HK-2 (cell line): ENCODE measurements around the gene TXLNG.
"Not testable (repeated sequence)": the region's sequence is repeated elsewhere in the genome, so short reads cannot be mapped to it uniquely, and the experiment has no call there.

ENCODE experiments used
- DNase-seq: peaks from one replicate; pipeline ENCODE4 v3.0.0-alpha.2; 2018; ENCODE audit not compliant: unreplicated experiment

The TXLNG gene

DNA sequence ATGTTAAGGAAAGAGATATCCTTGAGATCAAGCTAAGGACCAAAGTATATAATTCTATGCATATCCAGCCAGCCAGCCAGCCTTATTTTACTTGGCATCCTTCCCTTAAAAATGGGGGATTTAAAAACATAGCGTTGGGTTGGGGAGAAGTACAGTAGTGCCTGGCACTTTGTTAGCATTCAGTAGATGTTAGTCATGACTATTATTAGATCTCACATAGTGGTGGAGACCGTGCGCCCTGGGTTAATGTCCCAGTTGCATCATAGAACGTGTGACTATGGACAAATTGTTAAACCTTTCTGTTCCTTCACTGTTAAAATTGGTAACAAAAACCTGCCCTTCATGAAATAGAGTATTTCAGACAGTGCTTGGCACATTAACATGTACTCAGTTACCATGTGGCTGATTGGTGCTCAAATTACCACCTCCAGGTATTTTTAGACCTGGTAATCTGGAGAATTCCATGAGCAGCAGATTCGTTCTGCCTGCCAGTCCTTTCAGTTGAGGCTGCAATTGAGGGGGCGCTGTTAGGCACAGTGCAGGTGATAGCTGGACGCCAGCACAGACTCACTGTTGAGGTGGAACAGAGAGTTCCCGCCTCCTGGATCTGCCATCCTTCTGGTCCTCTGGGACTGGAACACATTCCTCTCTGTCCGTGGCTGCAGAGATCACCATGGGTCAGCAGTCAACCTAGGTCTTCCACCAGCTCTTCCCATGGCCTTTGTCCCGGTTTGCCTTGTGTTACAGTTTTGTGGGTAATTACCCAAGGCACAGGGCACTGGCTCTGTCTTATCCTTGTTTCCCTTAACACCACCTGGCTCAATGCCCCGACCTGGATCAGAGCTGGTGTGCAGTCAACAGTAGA, 52.2 kb downstream of the TXLNG start:
- no peak for DNase-seq

DNA sequence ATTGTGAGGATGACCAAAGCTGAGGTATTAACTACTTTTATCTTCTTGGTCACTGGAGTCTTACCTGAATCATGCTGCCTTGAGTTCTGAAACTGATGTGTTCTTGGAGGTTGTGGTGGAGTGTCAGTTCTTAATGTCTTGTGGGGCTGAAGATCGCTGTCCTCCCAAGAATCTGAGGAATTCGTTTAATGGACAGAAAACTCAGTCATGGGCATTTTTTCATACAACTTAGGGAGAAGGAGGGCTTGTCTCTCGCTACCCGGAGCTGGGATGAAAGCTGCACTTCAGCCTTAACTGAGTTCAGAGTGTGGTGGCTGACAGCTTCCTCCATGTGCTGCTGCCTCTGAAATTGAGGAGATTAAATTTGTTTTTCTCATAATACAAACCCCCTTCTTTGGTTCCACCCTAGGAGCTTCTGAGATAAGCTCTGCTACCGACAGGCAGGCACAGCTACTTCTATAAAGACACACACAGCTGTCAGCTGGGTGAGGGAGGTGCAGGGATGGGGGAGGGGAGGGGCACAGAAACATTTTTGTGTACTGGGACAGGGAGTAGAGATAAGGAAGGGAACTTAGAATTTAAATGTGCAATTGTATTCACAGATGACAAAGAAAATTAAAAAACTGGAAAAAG, 53.1 kb downstream of the TXLNG start:
- no peak for DNase-seq

DNA sequence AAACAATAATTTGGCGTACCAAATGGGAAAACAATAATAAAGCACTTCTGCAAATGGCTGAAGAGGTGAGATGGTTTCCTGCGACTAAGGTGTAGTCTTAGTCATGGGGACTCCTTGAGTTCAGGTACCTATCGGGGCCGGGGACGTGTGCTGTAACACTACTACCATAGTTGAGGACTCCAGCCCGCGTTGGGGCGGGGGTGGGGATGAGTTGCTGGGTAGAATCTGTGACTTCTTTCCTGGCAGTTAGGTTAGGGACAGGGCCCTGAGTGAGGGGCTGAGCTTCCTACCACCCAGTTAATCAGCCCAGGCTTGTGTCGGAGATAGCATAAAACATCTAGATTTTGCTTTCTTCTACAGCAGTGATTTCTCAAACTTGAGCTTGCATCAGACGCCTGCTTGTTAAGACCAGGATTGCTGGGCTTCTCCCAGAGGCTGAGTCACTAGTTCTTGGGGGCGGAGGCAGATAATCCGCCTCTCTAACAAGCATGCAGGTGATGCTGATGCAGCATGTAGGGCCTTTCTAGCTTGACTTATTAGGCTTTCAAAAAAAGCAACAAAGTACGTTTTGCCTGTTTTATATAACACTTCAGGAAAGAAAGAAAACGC, 53.7 kb downstream of the TXLNG start:
- DNase-seq = peak; percentile 39

DNA sequence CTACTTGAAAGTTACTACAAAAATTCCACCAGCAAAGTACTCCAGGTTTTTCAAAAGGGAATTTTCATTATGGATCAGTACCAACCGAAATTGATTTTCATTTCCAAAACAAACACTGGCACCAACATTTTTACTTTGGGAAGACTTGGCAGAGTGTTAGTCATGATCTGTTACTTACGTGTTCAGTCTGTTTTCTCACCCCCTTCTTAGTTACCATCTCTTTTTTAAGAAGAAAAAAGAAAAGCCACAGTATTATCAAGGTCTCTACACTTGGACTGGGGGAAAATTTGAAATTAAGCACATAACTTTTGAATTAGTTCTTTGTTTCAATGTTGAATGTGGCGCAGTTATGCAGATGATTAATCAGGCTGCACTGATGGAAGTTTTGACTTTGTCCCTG, 56.4 kb downstream of the TXLNG start:
- no peak for DNase-seq

DNA sequence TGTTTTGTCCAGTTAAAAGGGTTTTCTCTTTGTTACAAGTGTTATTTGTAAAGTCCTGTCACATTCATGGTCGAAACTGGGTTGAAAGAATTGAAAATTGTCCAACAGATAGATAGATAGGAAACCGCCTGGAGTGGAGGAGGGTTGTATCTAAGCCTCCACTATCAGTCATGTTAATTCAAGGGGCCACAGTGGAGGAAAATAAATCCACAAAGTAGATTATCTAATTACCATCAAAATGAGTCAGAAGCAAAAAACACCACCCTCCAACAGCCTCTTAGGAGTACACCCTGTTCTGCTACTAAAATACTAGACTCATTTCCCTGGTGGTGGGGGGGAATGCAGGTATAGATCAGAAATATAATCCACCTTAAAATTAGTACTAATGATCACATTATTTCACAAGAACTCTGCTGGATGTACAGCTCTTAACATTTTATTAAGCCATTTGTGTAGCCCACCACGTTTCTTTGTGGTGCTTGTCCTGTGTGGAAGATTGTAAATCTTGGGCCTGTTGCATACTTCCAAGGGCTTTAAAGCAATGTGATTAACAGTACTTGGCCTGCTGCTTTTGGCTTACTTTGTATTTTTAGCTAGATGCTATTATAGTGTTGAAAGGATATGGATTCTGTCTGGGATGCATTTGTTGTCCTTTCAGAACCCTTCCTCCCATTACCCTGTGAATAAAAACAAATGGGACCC, 57.1 kb downstream of the TXLNG start:
- no peak for DNase-seq

DNA sequence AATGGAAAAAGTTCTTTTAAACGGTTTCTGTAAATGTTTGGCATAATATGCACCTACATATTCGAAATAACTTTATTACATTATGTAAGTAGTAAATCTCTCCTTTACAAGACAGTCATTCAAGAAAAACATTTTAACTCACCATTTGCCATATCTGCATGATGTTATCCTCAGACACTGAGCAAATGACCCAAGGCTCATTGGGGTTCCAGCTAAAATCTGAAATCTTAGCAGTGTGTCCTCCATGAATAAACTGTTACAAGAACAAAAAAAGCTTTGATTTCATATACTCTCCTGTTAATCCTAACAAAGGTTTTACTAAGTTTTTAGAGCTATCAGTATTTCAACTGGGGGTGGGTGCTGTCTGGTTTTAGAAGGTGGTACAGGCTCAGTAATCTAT, 59.4 kb downstream of the TXLNG start:
- DNase-seq = no peak

DNA sequence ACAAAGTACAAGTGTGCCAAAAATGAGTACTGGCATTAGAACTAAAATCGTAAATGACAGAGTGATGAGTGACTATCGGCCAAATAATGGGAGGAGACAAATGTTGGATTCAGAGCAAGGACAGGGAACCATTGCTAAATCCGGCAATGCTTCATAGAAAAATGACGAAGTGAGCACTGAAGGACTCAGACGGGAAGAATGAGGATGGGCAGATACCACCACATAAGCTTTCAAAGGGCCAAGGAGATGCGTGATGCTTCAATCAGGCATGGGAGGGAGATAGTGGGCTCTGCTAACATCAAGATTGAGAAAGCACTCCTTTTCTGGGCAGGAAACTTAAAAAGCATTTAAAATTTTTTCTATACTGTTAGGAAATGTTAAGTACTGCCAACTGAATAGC, 62.3 kb downstream of the TXLNG start:
- DNase-seq = no peak

DNA sequence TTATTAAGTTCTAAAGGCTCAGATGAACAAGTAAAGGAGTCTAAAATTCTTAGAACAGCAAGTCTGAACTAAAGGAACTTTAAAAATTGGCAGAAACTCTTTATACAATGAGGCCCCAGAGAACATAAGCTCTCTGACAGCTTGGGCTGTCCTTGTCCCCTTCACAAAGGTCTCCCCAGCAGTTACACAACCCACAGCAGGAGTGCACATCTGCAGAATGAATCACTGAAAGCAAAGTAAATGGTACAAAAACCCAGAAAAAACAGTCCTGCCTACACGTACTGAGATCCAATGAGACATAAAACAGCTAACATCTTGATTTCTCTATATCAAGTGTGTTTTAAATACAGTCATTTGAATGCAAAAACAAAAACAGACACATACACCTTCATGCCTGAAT, 65.2 kb downstream of the TXLNG start:
- DNase-seq = no peak

DNA sequence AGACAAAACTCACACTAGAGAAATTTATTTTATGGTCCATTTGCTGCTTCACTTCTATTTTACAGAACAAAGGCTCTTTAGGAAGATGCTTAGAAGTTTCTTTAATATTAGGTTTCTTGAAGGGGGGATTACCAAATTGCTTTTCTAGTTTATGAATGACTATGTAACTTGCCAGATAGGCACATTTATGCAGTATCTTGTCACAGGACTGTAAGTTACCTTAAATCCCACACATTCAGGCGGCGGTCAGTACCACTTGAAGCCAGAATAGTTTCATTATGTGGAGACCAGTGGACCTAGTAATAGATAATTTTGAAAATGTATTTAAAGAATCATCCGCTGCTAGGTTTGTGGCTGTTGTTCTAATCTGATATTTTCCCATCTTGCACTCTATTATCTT, 65.6 kb downstream of the TXLNG start:
- DNase-seq = no peak

DNA sequence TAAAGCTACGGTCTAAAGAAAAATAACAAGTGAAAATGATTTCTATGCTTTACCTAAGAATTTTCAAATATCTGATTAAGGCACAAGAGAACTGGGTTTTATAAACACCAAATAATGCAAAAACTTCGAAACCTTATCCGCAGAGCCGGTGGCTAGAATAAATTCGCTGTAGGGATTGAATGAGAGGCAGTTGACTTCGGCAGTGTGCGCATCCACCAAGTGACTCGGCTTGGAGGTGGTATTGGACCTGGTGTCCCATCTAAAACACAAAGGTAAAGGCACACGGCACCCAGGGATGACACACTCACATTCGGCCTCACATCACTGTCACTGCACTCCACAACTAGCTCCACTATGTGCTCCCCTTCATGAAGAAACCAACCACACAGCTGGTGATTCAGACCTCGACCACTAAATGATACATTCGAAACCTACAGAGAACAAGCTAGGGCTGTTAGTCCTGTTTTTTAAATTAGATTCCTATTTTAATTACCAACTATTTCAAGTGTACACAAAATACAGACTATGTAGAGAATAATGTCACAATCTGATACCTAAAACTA, 66.4 kb downstream of the TXLNG start:
- no peak for DNase-seq

DNA sequence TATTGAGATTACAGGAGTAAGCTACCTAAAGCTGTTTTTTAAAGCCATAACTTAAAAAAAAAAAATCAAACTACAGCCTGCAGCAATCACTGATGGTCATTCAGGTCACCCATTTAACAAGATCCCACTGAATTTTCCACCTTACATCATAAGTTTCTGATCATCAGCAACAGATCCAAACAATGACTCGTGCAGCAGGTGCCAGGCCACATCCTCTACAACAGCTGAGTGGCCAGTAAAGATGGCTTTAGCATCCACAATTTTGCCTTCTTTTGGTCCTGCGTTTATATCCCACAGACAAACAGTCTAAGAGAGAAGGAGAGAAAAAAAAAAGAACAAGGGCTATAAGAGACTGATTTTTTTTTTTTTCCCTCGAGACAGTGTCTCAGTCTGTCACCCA, 67.3 kb downstream of the TXLNG start:
- DNase-seq = no peak

DNA sequence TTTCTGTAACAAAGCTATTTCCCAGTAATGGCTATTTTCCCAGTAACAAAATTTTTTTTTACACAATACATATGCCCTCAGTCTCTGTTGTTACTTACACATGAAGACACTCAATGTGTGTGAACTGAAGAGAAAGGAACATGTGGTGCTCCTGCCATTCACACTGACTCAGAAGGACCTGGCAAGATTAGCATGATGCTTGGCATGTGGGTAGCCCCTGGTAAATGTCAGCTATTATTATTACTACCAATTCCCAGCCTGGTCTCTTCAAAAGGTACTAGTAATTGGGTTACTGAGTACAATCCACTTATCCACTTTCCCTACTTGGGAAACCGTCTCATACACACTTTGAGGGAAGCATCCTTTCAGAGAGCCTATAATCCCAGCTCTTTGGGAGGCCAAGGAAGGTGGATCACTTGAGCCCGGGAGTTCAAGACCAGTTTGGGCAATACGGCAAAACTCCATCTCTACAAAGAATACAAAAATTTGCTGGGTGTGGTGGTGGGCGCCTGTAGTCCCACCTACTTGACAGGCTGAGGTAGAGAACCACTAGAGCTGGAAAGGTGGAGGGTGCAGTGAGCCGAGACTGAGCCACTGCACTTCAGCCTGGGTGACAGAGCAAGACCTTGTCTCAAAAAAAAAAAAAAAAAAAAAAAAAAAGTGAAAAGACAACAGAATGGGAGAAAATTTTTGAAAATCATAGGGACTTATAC, 69.3 kb downstream of the TXLNG start:
- no peak for DNase-seq

DNA sequence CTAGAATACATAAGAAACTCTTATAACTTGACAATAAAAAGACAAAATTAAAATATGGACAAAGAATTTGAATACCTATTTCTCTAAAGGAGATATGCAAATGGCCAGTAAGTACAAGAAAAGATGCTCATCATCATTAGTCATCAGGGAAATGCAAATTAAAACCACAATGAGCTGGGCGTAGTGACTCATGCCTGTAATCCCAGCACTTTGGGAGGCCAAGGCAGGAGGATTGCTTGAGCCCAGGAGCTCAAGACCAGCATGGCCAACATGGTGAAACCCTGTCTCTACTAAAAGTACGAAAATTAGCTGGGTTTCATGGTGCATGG, 69.8 kb downstream of the TXLNG start:
- not testable (repeated sequence) for DNase-seq

DNA sequence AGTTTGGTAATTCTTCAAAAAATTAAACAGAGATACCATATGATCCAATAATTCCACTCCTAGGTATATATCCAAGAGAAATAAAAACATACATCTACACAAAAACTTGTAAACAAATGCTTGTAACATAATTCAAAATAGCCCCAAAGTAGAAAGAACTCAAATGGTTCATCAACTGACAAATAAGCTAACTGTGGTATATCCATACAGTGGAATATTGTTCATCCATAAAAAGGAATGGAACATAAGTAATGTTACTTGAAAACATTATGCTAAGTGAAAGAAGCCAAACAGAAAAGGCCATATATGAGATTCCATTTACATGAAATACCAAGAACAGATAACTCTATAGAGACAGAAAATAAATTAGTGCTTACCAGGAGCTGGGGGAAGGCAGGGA, 70.5 kb downstream of the TXLNG start:
- DNase-seq = no peak

DNA sequence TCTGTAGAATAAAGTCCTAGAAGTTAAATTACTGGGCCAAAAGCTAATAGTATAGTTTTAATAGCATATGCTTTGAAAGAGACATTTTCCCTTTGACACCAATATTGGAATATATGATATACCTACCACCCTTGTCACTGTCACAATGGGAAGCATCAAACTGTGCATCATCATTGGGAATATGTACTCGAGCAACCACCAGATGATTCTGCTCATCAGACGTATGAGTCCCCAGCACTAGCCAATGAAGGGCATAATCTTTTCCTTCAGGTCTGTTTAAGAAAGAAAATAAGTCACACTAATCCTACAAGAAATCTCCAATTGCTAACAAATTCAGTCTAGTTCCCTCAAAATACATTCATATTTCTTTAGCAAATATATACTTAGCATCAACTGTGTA, 76.6 kb downstream of the TXLNG start:
- DNase-seq = no peak

DNA sequence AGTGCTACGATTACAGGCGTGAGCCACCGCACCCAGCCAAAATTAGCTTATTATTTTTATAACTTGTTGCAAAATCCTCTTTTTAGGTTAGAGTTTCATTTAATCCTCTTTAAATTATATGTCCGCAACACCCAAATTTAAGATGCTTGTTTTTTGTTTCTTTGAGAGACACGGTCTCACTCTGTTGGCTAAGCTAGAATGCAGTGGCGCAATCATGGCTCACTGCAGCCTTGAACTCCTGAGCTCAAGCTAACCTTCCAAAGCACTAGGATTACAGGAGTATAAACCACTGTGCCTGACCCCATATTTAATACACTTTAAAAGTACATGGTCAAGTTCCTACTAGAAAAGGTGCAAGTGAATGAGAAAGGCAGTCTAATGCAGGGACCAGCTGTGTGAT, 81.7 kb downstream of the TXLNG start:
- no peak for DNase-seq

DNA sequence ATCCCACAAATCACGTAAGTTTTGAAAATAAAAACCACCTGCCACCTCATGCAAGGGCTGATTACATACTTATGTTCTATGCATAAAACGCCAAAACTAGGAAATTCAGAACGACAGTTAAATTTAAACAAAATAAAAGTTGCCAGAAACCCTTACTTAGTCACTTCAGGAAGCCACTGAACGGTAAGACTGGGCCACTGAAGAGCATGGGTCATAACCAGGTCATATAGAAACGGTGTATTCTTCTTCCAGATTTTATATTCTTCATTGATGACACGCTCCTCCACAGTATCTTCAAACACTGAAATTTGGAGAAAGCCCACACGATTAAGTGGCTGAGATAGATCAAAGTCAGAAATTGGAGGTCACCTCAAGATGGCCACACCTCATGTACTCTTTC, 82.7 kb downstream of the TXLNG start:
- DNase-seq = no peak

DNA sequence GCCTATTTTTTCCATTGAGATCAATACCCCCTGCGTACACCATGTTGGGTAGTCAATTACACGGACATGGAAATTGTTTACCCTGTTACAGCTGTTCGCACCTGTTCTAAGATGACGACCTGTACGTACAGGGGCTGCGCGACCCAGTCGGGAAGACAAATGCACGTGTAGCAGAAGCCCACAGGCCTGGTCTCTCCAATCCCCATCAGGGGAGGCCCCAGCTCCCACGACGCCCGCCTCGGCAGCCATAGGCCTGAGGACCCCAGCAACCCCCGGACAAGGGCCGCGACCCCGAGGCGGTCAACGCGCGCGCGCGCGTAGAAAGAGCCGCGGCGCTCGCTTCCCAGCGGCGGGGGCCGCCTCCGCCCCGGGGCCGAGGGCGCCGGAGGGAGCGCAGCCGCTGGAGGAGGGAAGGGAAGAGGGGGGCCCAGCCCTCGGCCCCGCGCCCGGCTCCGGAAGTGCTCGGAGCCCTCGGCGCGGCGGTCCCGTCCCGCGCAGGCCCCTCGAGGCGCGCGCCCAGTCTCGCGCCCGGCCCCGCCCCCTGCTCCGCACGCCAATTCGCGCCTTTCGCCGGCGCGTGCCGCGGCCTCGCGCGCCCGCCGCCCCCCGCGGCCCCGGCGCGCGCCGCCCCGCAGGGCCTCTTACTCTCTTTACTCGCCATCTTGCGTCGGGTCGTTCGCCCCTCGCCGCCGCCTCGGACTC, 83.3 kb downstream of the TXLNG start:
- DNase-seq = peak; percentile 35

DNA sequence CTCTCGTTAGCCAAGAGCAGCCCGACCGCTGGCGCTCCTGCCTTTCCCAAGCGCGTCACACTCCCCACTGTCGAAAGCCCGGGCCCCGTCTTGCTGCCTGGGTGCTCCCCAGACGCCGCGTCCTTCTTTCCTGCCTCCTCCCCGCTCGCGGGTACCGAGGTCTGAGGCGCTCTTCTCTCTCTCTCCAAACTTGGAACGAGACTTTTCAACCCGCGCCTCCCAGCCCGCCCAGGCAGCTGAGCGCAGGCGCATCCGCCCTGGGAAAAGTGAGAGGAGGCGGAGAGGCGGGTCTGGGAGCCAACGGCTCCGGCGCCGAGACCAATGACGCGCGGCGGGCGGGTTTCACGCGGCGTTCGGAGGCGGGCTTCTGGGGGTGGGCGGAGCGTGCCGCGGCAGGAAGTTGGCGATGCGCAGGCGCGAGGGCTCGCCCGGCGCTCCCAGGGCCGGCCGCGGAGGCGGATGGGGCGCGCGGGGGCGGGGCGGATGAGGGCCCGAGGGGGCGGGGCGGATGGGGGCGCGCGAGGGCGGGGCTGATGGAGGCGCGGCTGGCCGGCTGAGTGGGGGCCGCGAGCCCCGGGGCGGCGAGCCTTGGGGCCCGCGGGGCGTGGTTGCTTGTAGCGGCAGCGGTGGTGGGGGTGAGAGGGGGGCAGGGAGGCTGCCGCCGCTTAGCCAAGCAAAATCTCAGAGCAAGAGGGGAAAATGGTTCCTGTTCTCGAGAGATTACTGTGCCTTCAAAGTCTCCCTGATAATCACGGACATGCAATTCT, 84.0 kb downstream of the TXLNG start, which contains the start of gene RBBP7:
Gene RBBP7 (minus strand): TSS at position 268 of the 767 bp plus-strand sequence. CDS start 309 bp downstream, outside the sequence.
- DNase-seq = peak; percentile 94
